GM18858 (cell line): ENCODE results near the gene ST3GAL2.
"Not testable (repeated sequence)": the region's sequence is repeated elsewhere in the genome, so short reads cannot be mapped to it uniquely, and the experiment has no call there.

Source experiments
- ATAC-seq: cut with Tn5 transposase; IDR thresholded peaks from one replicate; pipeline ENCODE4 v1.9.1; 2021; ENCODE audit not compliant: unreplicated experiment

Gene ST3GAL2

DNA sequence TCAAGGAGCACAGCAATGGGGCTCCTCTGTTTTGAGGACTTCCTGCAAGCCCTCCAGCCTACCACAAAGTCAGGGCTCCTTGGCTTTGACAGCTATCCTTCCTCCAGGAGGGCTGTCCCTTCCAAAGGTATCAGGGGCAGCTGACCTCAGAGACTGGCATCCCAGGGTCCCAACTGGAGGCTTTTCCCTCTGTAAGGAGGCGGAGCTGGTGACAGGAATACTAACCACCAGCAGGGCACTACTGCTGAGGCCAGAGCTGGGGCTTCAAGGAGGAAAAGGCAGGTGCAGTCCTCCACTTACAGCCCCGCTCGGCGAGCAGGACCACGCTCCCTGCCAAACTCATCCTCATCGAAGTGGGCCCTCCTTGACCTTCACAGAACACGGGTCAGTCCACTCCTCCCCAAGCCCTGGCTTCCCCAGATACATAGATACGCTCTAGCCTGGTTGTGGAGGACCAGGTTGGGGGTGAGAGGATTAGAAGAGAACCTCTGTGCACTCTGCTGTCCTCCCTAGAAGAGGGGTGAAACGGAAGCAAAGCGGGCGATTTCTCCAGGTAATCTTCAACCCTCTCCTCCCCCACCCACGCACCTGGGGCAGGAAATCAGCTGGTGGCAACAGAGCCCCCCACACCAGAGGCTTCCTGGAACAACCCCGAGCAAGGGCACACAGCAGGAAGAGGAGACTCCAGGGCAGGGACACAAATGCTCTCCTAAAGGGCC, 20.5 kb downstream of the ST3GAL2 start:
- no peak for ATAC-seq

DNA sequence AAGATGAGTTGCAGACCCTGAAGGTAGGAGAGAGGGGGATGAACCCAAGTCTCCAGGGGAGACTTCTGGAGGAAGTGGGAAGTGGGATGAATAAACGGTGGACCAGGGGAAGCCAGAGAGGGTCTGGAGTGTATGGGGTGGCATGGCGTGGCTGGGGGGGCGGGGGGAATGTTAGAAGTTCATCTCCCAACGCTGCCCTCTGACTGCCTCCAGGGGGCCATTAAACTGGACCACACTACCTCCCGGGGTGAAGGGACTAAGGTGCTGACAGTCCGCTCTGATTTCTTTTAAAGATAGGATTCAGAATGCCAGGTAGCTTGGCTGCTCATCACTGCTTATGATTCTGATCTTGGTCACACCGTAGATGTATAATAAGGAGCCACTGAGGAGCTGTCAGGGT, 21.2 kb downstream of the ST3GAL2 start:
- no peak for ATAC-seq

DNA sequence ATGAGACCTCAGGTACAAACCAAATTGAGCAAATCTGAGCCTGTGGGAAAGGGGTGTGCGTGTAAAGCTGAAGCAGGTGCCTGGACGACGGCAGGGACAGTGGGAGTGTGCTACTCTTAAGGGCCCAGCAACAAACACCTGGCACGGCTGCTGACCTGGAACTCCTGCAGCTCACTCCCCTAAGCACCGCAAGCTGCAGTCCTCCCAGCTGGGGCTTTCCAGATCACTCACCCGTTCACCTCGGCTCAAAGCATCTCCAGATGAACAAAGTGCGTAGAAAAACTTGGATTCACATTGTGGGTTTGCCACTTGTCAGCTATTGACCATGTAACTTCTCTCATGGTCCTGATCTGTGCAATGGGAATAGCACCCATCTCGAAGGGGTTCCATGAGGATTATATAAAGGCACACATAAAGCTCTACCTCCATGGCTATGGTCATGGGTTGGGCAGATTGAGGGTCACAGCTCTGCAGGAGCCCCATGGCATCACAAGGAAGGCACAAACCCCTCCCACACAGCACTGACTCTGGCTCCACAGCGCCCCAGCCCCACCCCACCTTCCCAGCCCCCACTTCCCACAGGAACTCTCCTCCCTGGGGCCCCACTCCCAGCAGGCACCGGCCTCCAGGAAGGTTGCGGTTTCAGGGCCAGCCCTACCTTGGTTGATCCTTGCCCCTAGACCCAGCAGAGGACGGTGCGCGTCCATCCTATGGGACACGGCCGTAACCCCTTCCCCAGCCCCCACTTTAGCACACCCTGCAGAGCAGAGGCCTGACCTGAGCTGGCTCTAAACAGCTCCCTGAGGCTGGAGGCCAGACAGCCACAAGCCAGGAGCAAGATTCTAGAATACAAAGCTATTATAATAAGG, 21.9 kb downstream of the ST3GAL2 start:
- peak; percentile 71 for ATAC-seq

DNA sequence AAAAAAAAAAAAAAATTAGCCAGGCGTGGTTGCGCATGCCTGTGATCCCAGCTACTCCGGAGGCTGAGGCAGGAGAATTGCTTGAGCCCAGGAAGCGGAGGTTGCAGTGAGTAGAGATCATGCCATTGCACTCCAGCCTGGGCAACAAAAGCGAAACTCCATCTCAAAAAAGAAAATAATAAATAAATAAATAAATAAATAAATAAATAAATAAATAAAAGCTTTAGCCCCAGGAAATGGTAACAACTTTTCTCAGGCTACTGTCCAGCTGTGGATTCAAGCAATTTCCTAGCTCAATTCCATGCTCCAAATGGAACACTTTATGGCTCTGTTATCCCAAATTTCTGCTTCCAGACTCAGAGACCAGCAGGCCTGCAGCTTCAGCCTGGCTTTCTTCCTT, 25.3 kb downstream of the ST3GAL2 start:
- ATAC-seq, result not testable (repeated sequence)

DNA sequence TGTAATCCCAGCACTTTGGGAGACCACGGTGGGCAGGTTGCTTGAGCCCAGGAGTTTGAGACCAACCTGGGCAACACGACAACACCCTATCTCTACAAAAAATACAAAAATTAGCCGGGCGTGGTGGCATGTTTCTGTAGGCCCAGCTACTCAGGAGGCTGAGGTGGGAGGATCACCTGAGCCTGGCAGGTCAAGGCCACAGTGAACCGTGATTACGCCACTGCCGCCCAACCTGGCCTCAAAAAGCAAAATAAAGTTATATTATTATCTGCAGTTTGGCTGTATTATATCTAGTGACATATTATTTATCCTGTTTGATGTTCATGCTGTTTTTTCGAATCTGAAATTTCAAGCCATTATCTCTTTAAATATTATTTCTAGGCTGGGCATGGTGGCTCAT, 26.5 kb downstream of the ST3GAL2 start:
- ATAC-seq, result no peak

DNA sequence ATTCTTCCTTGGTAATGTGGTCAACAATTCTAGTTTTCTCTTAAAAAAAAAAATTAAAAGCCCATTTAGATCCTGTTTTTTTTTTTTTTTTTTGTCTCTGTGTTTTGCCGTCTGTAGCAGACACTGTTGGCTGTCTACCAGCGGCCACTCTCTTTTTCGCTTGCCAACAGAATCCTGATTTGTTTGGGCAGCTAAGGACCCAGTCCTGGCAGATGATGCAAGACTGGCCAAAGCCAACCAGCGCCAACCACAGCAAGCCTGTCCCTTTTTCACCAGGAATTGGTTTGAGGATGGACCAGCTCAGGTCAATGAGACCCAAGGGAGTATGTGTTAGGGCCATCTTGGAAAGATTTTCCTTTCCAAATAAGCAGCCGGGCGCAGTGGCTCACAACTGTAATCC, 28.2 kb downstream of the ST3GAL2 start:
- no peak for ATAC-seq

DNA sequence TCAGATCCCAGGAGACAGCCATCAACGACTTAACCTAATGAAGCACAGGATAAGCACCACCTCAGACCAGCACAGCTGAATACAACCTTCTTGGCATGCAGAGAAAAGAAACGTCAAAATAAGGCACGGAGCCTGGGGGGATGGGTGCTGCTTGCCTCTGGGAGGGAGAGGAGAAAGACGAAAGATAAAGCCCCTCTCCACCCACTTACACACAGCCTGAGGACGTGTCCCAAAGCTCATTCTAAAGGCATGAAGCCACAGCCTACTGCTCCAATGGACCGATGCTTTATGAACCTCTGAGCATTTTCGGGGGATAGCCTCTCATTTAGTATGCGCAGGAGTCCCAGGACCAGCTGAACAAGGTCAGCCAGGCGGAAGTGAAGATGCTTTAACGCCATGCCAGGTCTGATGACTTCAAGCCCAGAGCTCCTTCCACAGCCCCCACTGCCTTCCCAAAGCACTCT, 31.1 kb downstream of the ST3GAL2 start:
- ATAC-seq, result no peak

DNA sequence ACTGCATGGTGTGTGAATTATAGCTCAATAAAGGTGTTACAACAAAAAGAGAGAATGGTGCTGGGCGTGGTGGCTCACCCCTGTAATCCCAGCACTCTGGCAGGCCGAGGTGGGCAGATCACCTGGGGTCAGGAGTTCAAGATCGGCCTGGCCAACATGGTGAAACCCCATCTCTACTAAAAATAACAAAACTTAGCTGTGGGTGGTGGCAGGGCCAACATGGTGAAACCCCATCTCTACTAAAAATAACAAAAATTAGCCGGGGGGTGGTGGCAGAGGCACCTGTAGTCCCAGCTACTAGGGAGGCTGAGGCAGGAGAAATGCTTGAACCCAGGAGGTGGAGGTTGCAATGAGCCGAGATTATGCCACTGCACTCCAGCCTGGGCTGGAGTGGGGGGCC, 32.8 kb downstream of the ST3GAL2 start:
- ATAC-seq, result not testable (repeated sequence)

DNA sequence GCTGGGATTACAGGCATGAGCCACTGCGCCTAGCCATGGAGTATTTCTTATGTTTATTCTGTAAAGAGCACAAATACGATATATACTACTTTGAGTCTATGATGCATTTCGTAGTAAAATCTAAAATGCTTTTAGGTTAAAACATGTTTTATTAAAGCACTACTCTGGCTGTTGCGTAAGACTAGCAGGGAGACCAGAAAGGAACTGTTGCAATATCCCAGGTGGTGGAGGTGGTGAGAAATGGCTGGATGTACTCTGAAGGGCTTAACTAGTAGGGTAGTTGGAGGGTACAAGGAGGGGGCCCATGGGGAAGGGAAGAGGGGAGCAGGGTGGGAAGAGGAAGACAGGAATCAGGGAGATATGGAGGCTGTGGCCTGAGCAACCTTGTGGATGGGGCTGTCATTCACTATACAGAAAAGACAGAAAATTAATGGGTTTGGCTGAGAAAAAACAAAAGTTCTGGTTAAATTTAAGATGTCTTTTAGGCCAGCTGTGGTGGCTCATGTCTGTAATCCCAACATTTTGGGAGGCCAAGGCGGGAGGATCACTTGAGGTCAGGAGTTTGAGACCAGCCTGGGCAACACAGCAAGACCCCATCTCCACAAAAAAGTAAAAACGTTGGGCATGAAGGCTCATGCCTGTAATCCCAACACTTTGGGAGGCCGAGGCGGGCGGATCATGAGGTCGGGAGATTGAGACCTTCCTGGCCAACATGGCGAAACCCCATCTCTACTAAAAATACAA, 35.8 kb downstream of the ST3GAL2 start:
- ATAC-seq, result no peak

DNA sequence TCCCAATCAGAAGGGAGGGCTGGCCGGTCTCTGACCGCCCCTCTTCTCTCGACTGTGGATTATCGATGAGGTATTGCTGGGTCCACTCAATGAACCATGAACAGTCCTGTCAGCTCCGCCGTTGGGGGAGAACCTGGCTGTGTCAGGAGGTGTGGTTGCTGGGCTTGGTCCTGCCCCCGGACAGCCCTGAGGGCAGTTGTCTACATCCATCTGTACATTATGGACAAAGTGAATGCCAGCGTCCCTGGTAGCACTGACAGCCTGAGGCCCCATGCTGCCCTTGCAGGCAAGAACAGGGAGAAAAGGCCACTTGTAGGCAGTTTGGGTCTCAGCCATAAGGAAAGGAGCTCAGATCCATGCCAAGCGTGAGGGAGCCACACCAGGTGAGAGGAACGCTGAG, 38.9 kb downstream of the ST3GAL2 start:
- ATAC-seq, result no peak

DNA sequence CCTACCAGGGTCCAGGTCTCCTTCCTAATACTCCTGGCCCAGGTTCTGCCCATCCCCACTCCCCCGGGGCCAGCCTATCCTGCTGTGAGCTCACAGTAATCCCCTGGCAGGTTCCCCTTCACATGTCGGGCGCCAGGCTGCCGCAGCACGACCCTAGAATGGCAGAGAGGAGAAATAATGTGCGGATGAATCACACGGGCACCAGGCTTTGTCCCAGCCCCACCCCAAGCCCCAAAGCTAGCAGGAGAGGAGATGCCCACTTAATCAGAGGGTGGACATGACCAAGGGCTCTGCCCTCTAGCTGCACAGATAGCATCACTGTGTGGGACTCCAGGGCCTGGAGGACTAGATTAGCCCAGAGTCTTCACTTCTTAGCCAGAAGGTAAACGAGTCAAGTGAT, 39.5 kb downstream of the ST3GAL2 start:
- no peak for ATAC-seq

DNA sequence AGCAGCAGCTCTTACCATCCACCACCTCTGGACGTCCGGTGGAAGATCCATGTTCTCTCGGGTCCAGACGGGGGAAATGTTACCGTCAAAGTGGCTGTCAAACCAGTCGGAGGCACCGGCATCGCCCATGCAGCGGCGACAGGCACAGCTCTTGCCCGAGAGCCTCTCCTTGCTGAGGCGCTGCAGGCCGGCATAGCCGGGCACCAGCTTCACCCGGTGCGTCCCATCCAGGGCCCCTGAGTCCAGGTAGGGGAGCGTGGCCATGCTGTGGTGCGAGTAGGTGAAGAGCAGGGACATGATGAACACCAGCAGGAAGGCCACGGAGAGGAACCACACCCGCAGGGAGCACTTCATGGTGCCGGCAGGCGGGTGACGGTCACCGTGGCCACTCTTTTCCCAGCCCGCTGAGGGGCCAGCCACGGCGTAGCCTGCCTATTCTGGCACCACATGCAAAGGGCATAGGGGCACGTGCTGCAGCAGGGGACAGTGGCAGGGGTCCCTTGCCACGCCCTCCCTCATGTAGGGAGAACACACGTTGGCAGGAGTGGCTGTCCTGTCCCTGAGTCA, 40.6 kb downstream of the ST3GAL2 start:
- ATAC-seq, result no peak

DNA sequence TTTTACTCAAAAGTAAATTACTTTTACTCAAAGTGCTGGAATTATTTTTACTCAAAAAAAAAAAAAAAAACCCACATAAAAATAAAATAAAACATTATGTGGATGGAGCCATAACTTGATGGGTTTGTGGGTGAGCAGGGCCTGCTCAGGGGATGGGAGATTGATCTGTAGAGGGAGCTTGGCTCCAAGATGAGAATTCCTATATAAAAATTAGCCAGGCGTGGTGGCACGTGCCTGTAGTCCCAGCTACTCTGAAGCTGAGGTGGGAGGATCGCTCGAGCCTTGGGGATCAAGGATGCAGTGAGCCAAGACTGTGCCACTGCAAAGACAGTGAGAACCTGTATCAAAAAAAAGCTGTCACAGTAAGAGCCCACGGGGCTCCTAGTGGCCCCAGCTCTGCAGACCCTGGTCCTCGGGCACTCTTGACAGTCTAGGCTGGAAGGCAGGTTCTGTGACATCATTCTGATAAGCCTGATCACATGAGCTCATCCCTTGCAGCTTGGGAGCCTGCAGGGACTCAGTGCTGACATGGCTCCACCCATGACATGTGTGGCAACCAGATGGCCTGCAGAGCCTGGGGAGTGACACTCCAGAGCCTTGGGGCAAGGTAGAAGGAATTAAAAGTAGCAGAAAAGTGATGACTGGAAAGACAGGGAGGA, 42.5 kb downstream of the ST3GAL2 start:
- no peak for ATAC-seq

DNA sequence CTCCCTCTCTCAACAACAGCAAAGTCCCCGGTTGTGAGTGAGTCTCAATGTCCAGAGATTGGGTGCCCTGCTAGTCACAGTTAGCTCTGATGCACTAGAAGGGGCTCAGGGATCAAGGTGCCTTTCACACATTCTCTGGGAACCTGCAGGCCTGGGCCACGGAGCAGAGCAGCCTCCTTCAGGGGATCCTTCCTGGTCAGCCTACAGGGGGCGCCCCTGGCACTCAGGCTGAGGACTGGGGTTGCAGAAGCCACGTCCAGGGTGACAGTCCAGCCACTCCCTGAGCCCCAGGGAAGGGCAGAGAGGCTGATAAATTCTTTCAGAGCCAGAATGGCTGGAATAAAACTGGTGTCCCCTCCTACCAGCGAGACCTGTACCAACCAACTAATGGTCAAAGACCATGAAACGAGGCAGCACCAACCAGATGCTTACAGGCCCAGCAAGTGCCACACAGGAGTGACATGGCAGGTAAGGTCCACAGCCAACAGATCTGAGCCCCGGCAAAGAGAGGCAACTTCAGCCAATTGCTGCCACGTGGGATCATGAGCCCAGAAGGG, 43.5 kb downstream of the ST3GAL2 start:
- no peak for ATAC-seq

DNA sequence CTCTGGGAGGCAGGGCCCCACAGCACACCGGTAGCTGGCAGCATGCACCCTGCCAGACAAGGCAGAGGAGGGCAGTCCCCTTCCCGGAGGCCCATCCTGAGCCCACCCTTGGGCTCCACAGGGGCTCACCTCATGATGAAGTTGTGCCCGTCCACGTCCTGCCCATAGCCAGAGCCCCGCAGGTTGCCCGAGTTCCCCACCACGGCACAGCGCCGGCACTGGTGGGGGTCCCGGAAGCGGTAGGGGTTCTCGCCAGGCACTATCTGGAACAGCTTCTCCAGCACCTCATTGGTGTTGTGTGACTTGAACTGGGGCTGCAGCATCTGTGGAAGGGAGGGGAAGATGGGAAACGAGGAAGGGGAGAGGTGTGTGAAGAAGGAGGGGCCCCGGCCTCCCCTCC, 44.0 kb downstream of the ST3GAL2 start:
- ATAC-seq, result no peak

DNA sequence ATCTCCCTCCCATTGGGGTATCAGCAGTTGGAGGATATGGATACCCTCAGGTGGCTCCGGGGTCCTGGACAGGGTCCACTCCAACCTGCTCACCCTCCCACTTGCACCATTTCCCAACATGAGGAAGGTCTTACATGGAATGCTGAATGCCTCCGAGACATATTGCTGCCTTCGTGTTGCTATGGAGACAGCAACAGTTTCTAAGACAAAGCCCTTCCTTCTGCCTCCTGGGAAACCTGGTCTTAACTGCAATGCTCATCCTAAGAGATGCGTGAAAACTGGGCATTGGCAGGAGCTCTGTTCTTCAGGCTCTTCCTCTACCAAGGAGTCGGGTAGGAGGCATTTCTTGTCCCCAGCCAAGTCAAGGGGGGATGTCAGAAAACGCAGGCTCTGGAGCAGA, 45.2 kb downstream of the ST3GAL2 start:
- no peak for ATAC-seq

DNA sequence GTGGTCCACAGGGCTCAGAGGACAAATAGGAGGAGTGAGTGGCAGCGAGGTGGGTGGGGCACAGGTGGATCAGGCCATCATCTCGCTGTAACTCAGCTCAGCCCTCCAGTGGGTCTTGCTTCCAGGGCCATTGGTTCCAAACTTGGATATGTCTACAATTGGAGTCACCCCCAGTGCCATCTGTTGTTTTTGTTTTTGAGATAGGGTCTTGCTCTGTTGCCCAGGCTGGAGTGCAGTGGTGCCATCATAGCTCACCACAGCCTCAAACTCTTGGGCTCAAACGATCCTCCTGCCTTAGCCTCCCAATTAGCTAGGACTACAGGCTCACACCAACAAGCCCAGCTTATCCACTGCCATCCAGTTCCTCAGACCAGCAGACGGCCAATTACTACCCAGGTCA, 46.3 kb downstream of the ST3GAL2 start:
- no peak for ATAC-seq

DNA sequence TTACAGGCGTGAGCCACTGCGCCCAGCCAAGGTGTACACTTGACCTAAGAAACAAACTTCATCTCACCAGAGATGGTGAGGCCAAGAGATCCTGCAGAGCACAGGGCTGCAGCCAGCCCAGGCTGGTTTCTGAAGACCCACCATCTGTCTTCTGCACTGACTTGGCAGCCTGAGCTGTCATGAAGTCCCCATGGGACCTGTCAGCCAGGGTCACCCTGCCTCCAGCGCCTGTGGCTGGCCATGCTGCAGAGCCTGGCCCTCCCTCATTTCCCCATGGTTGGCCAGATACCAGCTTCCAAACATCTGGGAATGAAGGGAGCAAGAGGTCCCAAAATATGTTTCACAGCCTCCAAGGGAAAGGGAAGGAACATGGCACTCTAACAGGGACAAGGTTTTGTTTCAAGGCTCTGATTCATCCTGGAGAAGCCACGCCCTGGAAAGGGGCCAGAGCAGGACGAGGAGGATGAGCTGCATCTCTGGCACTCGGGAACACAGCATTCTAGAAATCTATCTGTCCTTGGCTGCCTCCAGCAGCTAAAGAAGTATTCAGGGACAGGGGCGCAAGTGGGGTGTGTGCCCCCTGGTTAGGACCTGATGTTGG, 46.9 kb downstream of the ST3GAL2 start:
- no peak for ATAC-seq

DNA sequence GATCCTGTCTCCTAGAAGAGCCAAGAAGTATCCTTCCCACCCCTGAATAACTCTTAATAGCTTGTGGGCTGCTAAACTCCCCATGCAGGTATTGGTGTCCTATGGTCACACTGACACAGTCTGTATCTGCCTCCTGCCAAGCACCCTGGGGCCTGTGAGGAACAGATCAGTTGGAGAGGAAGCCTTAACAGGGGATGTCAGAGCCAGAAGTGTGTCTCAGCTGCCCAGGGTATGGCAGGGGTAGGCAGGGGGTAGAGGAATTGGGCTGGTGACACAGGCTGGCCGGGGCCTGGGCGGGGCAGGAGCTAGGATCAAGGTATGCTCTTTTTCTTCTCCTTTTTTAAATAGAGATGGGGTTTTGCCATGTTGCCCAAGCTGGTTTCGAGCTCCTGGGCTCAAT, 47.5 kb downstream of the ST3GAL2 start:
- ATAC-seq, result no peak

DNA sequence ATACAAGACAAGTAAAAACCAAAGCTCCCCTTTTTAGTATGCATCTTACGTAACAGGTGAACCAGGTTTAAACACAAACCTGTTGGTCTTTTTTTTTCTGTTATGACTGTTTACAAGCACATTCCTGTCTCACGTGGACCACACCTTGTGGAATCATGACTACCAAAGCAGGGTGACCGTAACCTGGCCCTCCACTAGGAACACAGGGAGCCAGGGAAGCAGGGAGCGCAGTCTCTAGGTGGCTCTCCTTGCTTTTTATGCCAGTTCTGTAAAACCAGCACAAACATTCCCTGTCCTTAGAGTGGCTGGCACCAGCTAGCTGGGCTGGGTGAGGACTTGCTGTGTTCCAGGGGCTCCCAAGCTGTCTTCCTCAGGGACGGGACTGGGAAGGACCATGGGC, 48.1 kb downstream of the ST3GAL2 start:
- no peak for ATAC-seq
